ENCODE results near the gene MTFMT. TPM values are rescaled to one million over a fixed set of nuclear protein-coding genes. Genes with fewer than 3 reads are reported as not detected.

The MTFMT gene
- total and polyA plus RNA-seq, 4 donors = 5.0 to 15.0 (median 11.3) TPM

GRCh38 chr15:65040461-65040860 is 11.0 kb upstream of the MTFMT start:
- no peak overlapping the region for H3K27ac ChIP-seq (ENCODE audit: low read depth in 1 of 2, low read length in 1 of 2)
- 91 to 94% methylated on average over 6 of the region's 6 CpGs for WGBS, 2 donors
- peaks cover 0 to 26% (median 13%) of the 10 kb centered on the region in 5 donors for H3K4me1 ChIP-seq (ENCODE audit: control insufficient read depth in 5 of 5, insufficient read depth in 5 of 5, low read length in 5 of 5)
- H3K36me3 ChIP-seq (ENCODE audit: control insufficient read depth in 4 of 4, insufficient read depth in 4 of 4, low read length in 4 of 4) = no peaks in the 10 kb centered on the region
- H3K9me3 ChIP-seq (ENCODE audit: control insufficient read depth in 4 of 4, insufficient read depth in 3 of 4, low read length in 3 of 4) = no peaks in the 10 kb centered on the region
- DNase-seq = no peak
- TF ChIP-seq, protein P1, sequence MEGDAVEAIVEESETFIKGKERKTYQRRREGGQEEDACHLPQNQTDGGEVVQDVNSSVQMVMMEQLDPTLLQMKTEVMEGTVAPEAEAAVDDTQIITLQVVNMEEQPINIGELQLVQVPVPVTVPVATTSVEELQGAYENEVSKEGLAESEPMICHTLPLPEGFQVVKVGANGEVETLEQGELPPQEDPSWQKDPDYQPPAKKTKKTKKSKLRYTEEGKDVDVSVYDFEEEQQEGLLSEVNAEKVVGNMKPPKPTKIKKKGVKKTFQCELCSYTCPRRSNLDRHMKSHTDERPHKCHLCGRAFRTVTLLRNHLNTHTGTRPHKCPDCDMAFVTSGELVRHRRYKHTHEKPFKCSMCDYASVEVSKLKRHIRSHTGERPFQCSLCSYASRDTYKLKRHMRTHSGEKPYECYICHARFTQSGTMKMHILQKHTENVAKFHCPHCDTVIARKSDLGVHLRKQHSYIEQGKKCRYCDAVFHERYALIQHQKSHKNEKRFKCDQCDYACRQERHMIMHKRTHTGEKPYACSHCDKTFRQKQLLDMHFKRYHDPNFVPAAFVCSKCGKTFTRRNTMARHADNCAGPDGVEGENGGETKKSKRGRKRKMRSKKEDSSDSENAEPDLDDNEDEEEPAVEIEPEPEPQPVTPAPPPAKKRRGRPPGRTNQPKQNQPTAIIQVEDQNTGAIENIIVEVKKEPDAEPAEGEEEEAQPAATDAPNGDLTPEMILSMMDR (IDR thresholded peaks at IDR 0.05; ENCODE audit: control extremely low read depth, extremely low read depth) = no peak
- H3K9ac ChIP-seq (ENCODE audit: insufficient read depth in 1 of 2, low read length in 2 of 2) = no peak overlapping the region
- ATAC-seq (ENCODE audit: insufficient read depth, low FRiP score) = no peak
- no peaks in the 10 kb centered on the region for H3K27me3 ChIP-seq (ENCODE audit: control insufficient read depth in 3 of 3, insufficient read depth in 3 of 3, low read length in 2 of 3)
- H3K4me3 ChIP-seq = no peak overlapping the region

- H3K4me1 ChIP-seq (ENCODE audit: control insufficient read depth in 5 of 5, insufficient read depth in 5 of 5, low read length in 5 of 5) = peaks cover 0 to 21% (median 6%) of the 10 kb centered on the region in 5 donors
- H3K9ac ChIP-seq (ENCODE audit: insufficient read depth in 1 of 2, low read length in 2 of 2) = peak overlapping the region in 1 of 2 donors; percentile 47
- H3K4me3 ChIP-seq = no peak overlapping the region
- TF ChIP-seq, protein P1 (IDR thresholded peaks at IDR 0.05; ENCODE audit: control extremely low read depth, extremely low read depth) = no peak
- H3K27me3 ChIP-seq (ENCODE audit: control insufficient read depth in 3 of 3, insufficient read depth in 3 of 3, low read length in 2 of 3) = no peaks in the 10 kb centered on the region
- no peaks in the 10 kb centered on the region for H3K9me3 ChIP-seq (ENCODE audit: control insufficient read depth in 4 of 4, insufficient read depth in 3 of 4, low read length in 3 of 4)
- 76 to 90% methylated on average over 5 of the region's 5 CpGs for WGBS, 2 donors
- H3K36me3 ChIP-seq (ENCODE audit: control insufficient read depth in 4 of 4, insufficient read depth in 4 of 4, low read length in 4 of 4) = no peaks in the 10 kb centered on the region
- no peak overlapping the region for H3K27ac ChIP-seq (ENCODE audit: low read depth in 1 of 2, low read length in 1 of 2)
- DNase-seq (no peak), ATAC-seq (ENCODE audit: insufficient read depth, low FRiP score) (no peak)
Measured at GRCh38 chr15:65038836-65039235, 9.4 kb upstream of the MTFMT start.

GRCh38 chr15:65038428-65038827 is 9.0 kb upstream of the MTFMT start:
- H3K27ac ChIP-seq (ENCODE audit: low read depth in 1 of 2, low read length in 1 of 2) = no peak overlapping the region
- H3K36me3 ChIP-seq (ENCODE audit: control insufficient read depth in 4 of 4, insufficient read depth in 4 of 4, low read length in 4 of 4) = no peaks in the 10 kb centered on the region
- WGBS, 2 donors = 92 to 93% methylated on average over 3 of the region's 3 CpGs
- H3K9ac ChIP-seq (ENCODE audit: insufficient read depth in 1 of 2, low read length in 2 of 2) = peak overlapping the region in 1 of 2 donors; percentile 47
- no peak for ATAC-seq (ENCODE audit: insufficient read depth, low FRiP score)
- H3K9me3 ChIP-seq (ENCODE audit: control insufficient read depth in 4 of 4, insufficient read depth in 3 of 4, low read length in 3 of 4) = no peaks in the 10 kb centered on the region
- H3K27me3 ChIP-seq (ENCODE audit: control insufficient read depth in 3 of 3, insufficient read depth in 3 of 3, low read length in 2 of 3) = no peaks in the 10 kb centered on the region
- no peak overlapping the region for H3K4me3 ChIP-seq
- peaks cover 0 to 25% (median 7%) of the 10 kb centered on the region in 5 donors for H3K4me1 ChIP-seq (ENCODE audit: control insufficient read depth in 5 of 5, insufficient read depth in 5 of 5, low read length in 5 of 5)
- TF ChIP-seq, protein P1 (IDR thresholded peaks at IDR 0.05; ENCODE audit: control extremely low read depth, extremely low read depth) = no peak
- no peak for DNase-seq

GRCh38 chr15:65037309-65037708 is 7.9 kb upstream of the MTFMT start:
- peaks cover 0 to 36% (median 14%) of the 10 kb centered on the region in 5 donors for H3K4me1 ChIP-seq (ENCODE audit: control insufficient read depth in 5 of 5, insufficient read depth in 5 of 5, low read length in 5 of 5)
- no peak for ATAC-seq (ENCODE audit: insufficient read depth, low FRiP score)
- TF ChIP-seq, protein P1 (IDR thresholded peaks at IDR 0.05; ENCODE audit: control extremely low read depth, extremely low read depth) = no peak

More at GRCh38 chr15:65037309-65037708, 7.9 kb upstream of the MTFMT start:
- no peak for DNase-seq
- Histone ChIP-seq H3K27ac (ENCODE audit: low read depth in 1 of 2, low read length in 1 of 2) (no peak overlapping the region), H3K4me3 (no peak overlapping the region), H3K27me3 (ENCODE audit: control insufficient read depth in 3 of 3, insufficient read depth in 3 of 3, low read length in 2 of 3) (no peaks in the 10 kb centered on the region), H3K9ac (ENCODE audit: insufficient read depth in 1 of 2, low read length in 2 of 2) (no peak overlapping the region), H3K36me3 (ENCODE audit: control insufficient read depth in 4 of 4, insufficient read depth in 4 of 4, low read length in 4 of 4) (no peaks in the 10 kb centered on the region), H3K9me3 (ENCODE audit: control insufficient read depth in 4 of 4, insufficient read depth in 3 of 4, low read length in 3 of 4) (no peaks in the 10 kb centered on the region)
- WGBS, 2 donors = 77 to 81% methylated on average over 1 of the region's 1 CpG

Data from lung (tissue), 12 donors.